ENCODE measurements around the gene FADS3.

The FADS3 gene

DNA sequence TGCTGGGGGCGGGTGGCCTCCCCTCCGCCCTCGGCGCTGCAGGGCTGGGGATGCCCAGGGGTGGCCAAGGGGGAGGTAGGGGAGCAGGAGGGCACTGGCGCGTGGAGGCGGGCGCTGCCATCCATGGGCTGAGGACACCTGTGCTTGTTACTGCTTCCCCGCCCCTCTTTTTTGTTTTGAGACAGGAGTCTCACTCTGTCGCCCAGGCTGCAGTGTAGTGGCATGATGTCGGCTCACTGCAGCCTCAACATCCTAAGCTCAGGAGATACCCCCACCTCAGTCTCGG, 683 bp upstream of the FADS3 start:
- Histone ChIP-seq H3K36me3 (ENCODE audit: insufficient read depth, low read length) (no peaks in the 10 kb centered on the region), H3K27me3 (ENCODE audit: insufficient read depth, low read length) (no peaks in the 10 kb centered on the region; the same call in 1 of the 2 replicates), H3K9me2 (ENCODE audit: low read depth, low read length) (no peaks in the 10 kb centered on the region), H3K79me2 (ENCODE audit: insufficient read depth, low read length) (no peaks in the 10 kb centered on the region), H2AFZ (ENCODE audit: low read length) (no peak overlapping the region), H3K4me1 (ENCODE audit: insufficient read depth, low read length, severe bottlenecking) (peaks cover 19% of the 10 kb centered on the region), H4K20me1 (ENCODE audit: insufficient read depth, low read length) (no peaks in the 10 kb centered on the region), H3K4me2 (ENCODE audit: low read length) (peak overlapping the region; percentile 86), H3K27ac (ENCODE audit: low read depth, low read length, poor library complexity, severe bottlenecking) (no peak overlapping the region), H3K9ac (ENCODE audit: low read length) (peak overlapping the region; percentile 30; the same call in 1 of the 2 replicates), H3K4me3 (ENCODE audit: low read depth, low read length, poor library complexity, severe bottlenecking) (peak overlapping the region; percentile 74), H3F3A (ENCODE audit: insufficient read depth, low read length) (no peaks in the 10 kb centered on the region), H3K9me3 (ENCODE audit: low read length) (no peaks in the 10 kb centered on the region)
- TF ChIP-seq EZH2 (IDR thresholded peaks at IDR 0.05; ENCODE audit: borderline replicate concordance, low read length): no peak
- TF ChIP-seq, protein P1, sequence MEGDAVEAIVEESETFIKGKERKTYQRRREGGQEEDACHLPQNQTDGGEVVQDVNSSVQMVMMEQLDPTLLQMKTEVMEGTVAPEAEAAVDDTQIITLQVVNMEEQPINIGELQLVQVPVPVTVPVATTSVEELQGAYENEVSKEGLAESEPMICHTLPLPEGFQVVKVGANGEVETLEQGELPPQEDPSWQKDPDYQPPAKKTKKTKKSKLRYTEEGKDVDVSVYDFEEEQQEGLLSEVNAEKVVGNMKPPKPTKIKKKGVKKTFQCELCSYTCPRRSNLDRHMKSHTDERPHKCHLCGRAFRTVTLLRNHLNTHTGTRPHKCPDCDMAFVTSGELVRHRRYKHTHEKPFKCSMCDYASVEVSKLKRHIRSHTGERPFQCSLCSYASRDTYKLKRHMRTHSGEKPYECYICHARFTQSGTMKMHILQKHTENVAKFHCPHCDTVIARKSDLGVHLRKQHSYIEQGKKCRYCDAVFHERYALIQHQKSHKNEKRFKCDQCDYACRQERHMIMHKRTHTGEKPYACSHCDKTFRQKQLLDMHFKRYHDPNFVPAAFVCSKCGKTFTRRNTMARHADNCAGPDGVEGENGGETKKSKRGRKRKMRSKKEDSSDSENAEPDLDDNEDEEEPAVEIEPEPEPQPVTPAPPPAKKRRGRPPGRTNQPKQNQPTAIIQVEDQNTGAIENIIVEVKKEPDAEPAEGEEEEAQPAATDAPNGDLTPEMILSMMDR (IDR thresholded peaks at IDR 0.05; ENCODE audit: low read length): no peak

DNA sequence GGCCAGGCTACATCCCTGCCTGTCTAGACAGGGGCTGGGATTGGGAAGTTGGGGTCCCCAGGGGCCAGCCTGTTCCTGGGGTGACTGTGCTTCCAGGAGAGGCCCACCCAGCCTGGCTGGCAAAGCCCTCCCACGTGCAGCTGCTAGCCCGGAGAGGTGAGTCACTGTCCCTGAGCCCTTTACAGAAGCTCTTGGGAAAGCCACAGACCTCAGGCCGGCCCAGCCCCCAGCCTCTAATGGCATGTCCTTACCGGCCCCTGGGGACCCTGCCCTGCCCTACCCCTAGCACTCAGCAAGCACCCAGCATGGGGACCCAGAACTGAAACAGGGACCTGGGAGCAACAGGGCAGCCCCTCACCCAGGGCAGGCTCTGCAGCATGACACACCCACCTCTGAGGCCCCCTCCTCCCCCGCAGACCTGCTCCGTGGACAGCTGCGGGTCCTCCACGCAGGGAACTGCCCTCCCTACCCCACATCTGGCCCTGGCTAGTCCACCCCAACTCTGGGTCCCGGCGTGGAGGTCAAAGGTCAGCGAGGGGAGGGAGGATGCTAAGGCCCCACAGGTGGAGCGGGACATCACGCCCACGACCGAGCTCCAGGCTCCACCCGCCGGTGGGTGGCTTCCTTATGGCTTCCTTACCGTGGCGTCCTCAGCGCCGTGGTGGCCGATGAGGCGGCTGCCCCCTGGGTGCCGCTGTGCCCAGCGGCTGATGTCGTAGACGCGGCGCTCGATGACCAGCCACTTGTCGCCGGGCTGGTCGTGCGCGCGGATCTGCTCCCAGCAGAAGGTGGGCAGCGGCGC, 615 bp downstream of the FADS3 start:
- Histone ChIP-seq H3K4me3 (ENCODE audit: low read depth, low read length, poor library complexity, severe bottlenecking) (peak overlapping the region; percentile 74), H3K9ac (ENCODE audit: low read length) (peak overlapping the region; percentile 69), H3K27ac (ENCODE audit: low read depth, low read length, poor library complexity, severe bottlenecking) (no peak overlapping the region), H3K4me2 (ENCODE audit: low read length) (peak overlapping the region; percentile 86), H3K36me3 (ENCODE audit: insufficient read depth, low read length) (no peaks in the 10 kb centered on the region), H3F3A (ENCODE audit: insufficient read depth, low read length) (no peaks in the 10 kb centered on the region), H3K9me3 (ENCODE audit: low read length) (no peaks in the 10 kb centered on the region), H3K27me3 (ENCODE audit: insufficient read depth, low read length) (no peaks in the 10 kb centered on the region; the same call in 1 of the 2 replicates), H2AFZ (ENCODE audit: low read length) (no peak overlapping the region), H3K4me1 (ENCODE audit: insufficient read depth, low read length, severe bottlenecking) (peaks cover 19% of the 10 kb centered on the region), H3K79me2 (ENCODE audit: insufficient read depth, low read length) (no peaks in the 10 kb centered on the region), H3K9me2 (ENCODE audit: low read depth, low read length) (no peaks in the 10 kb centered on the region), H4K20me1 (ENCODE audit: insufficient read depth, low read length) (no peaks in the 10 kb centered on the region)
- TF ChIP-seq, protein P1 (IDR thresholded peaks at IDR 0.05; ENCODE audit: low read length): no peak
- no peak for TF ChIP-seq EZH2 (IDR thresholded peaks at IDR 0.05; ENCODE audit: borderline replicate concordance, low read length)

GRCh38 chr11:61889831-61890230, 1.5 kb downstream of the FADS3 start:
- Histone ChIP-seq H3K27ac (ENCODE audit: low read depth, low read length, poor library complexity, severe bottlenecking) (no peak overlapping the region), H2AFZ (ENCODE audit: low read length) (no peak overlapping the region), H3K9ac (ENCODE audit: low read length) (no peak overlapping the region), H3K4me2 (ENCODE audit: low read length) (no peak overlapping the region), H4K20me1 (ENCODE audit: insufficient read depth, low read length) (no peaks in the 10 kb centered on the region), H3K9me2 (ENCODE audit: low read depth, low read length) (no peaks in the 10 kb centered on the region), H3K27me3 (ENCODE audit: insufficient read depth, low read length) (no peaks in the 10 kb centered on the region; the same call in 1 of the 2 replicates), H3K36me3 (ENCODE audit: insufficient read depth, low read length) (no peaks in the 10 kb centered on the region), H3K79me2 (ENCODE audit: insufficient read depth, low read length) (no peaks in the 10 kb centered on the region), H3K4me1 (ENCODE audit: insufficient read depth, low read length, severe bottlenecking) (peaks cover 19% of the 10 kb centered on the region), H3K9me3 (ENCODE audit: low read length) (no peaks in the 10 kb centered on the region), H3K4me3 (ENCODE audit: low read depth, low read length, poor library complexity, severe bottlenecking) (no peak overlapping the region), H3F3A (ENCODE audit: insufficient read depth, low read length) (no peaks in the 10 kb centered on the region)
- TF ChIP-seq EZH2 (IDR thresholded peaks at IDR 0.05; ENCODE audit: borderline replicate concordance, low read length): no peak
- TF ChIP-seq, protein P1 (IDR thresholded peaks at IDR 0.05; ENCODE audit: low read length): no peak
